ENCODE results near the gene SATB1.
A peak's percentile ranks its signal among the peaks of the same experiment; 100 is the strongest.

SATB1 gene

GRCh38 chr3:18369551-18370185, 55.5 kb downstream of the SATB1 start (continued):
- TF ChIP-seq ZNF280D (tag by site-specific recombination; IDR thresholded peaks at IDR 0.05) (no peak), ZNF571 (tag by site-specific recombination; IDR thresholded peaks at IDR 0.05) (no peak), TRIM28 (IDR thresholded peaks at IDR 0.05; ENCODE audit: borderline replicate concordance, low read length) (no peak), ZNF654 (tag by site-specific recombination; IDR thresholded peaks at IDR 0.05; ENCODE audit: low read depth) (no peak), ZNF148 (tag by site-specific recombination; IDR thresholded peaks at IDR 0.05; ENCODE audit: borderline replicate concordance) (no peak), ZFP3 (tag by site-specific recombination; IDR thresholded peaks at IDR 0.05; ENCODE audit: low read depth) (no peak), ZNF18 (tag by site-specific recombination; IDR thresholded peaks at IDR 0.05) (0 out of 2 replicates have a peak, but pooled peaks have one; percentile 41), HOXD13 (CRISPR knock-in tag; IDR thresholded peaks at IDR 0.05; ENCODE audit: borderline replicate concordance) (no peak), IKZF3 (tag by site-specific recombination; IDR thresholded peaks at IDR 0.05) (peak; percentile 81), MZF1 (tag by site-specific recombination; IDR thresholded peaks at IDR 0.05; ENCODE audit: borderline replicate concordance) (no peak), ZNF501 (tag by site-specific recombination; IDR thresholded peaks at IDR 0.05) (0 out of 2 replicates have a peak, but pooled peaks have one; percentile 42), ZNF274 (IDR thresholded peaks at IDR 0.05; ENCODE audit: low read length) (no peak), ZNF274 (tag by site-specific recombination; IDR thresholded peaks at IDR 0.05; ENCODE audit: borderline replicate concordance) (no peak), ZNF561 (tag by site-specific recombination; IDR thresholded peaks at IDR 0.05; ENCODE audit: borderline replicate concordance) (no peak), PRDM1 (tag by site-specific recombination; IDR thresholded peaks at IDR 0.05) (peak; percentile 68), ZNF843 (tag by site-specific recombination; IDR thresholded peaks at IDR 0.05) (peak; percentile 67), ZNF391 (tag by site-specific recombination; IDR thresholded peaks at IDR 0.05; ENCODE audit: borderline replicate concordance, low read depth) (no peak), ZNF366 (tag by site-specific recombination; conservative IDR thresholded peaks at IDR 0.05) (0 out of 2 replicates have a peak, but pooled peaks have one; percentile 26), ZNF596 (tag by site-specific recombination; IDR thresholded peaks at IDR 0.05) (0 out of 2 replicates have a peak, but pooled peaks have one; percentile 19), ZNF121 (tag by site-specific recombination; IDR thresholded peaks at IDR 0.05) (no peak), ZSCAN18 (tag by site-specific recombination; IDR thresholded peaks at IDR 0.05) (no peak), BCL6B (tag by site-specific recombination; IDR thresholded peaks at IDR 0.05) (no peak), ZNF133 (tag by site-specific recombination; IDR thresholded peaks at IDR 0.05) (no peak)
- TF ChIP-seq, protein P1, sequence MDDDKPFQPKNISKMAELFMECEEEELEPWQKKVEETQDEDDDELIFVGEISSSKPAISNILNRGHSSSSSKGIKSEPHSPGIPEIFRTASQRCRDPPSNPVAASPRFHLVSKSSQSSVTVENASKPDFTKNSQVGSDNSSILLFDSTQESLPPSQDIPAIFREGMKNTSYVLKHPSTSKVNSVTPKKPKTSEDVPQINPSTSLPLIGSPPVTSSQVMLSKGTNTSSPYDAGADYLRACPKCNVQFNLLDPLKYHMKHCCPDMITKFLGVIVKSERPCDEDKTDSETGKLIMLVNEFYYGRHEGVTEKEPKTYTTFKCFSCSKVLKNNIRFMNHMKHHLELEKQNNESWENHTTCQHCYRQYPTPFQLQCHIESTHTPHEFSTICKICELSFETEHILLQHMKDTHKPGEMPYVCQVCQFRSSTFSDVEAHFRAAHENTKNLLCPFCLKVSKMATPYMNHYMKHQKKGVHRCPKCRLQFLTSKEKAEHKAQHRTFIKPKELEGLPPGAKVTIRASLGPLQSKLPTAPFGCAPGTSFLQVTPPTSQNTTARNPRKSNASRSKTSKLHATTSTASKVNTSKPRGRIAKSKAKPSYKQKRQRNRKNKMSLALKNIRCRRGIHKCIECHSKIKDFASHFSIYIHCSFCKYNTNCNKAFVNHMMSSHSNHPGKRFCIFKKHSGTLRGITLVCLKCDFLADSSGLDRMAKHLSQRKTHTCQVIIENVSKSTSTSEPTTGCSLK (tag by site-specific recombination; IDR thresholded peaks at IDR 0.05): no peak
